Measurements from ENCODE around the gene IGFL4.

Gene IGFL4

GRCh38 chr19:46023311-46023779 is 17.5 kb downstream of the IGFL4 start:
- no peak for TF ChIP-seq CTCF (IDR thresholded peaks at IDR 0.05; ENCODE audit: low read depth, low read length, missing control alignments)
- no peak for DNase-seq (ENCODE audit: low read depth)
- no peak overlapping the region for H3K4me3 ChIP-seq (ENCODE audit: low read depth, low read length)
- in situ Hi-C loops (cut with HindIII; ENCODE audit: low sequenced_read_pairs) = no loop called here

- TF ChIP-seq CTCF (IDR thresholded peaks at IDR 0.05; ENCODE audit: low read depth, low read length, missing control alignments) = no peak
- no peak for DNase-seq (ENCODE audit: low read depth)
- no peak within 1 kb of the TSS for H3K4me3 ChIP-seq (ENCODE audit: low read depth, low read length)
- in situ Hi-C loops (cut with HindIII; ENCODE audit: low sequenced_read_pairs) = no loop called here
Measured at GRCh38 chr19:46022431-46023310, 18.1 kb downstream of the IGFL4 start, which contains the start of gene PGLYRP1. PGLYRP1 (minus strand) TSS chr19:46023053; CDS start chr19:46023021, 32 bp downstream.

GRCh38 chr19:46022061-46022430 is 18.8 kb downstream of the IGFL4 start:
- no peak for TF ChIP-seq CTCF (IDR thresholded peaks at IDR 0.05; ENCODE audit: low read depth, low read length, missing control alignments)
- no peak for DNase-seq (ENCODE audit: low read depth)
- in situ Hi-C loops (cut with HindIII; ENCODE audit: low sequenced_read_pairs) = no loop called here

GRCh38 chr19:46021531-46022041 is 19.2 kb downstream of the IGFL4 start:
- DNase-seq (ENCODE audit: low read depth) = no peak
- in situ Hi-C loops (cut with HindIII; ENCODE audit: low sequenced_read_pairs) = no loop called here
- no peak overlapping the region for H3K4me3 ChIP-seq (ENCODE audit: low read depth, low read length)
- no peak for TF ChIP-seq CTCF (IDR thresholded peaks at IDR 0.05; ENCODE audit: low read depth, low read length, missing control alignments)

More at GRCh38 chr19:46022061-46022430, 18.8 kb downstream of the IGFL4 start:
- no peak overlapping the region for H3K4me3 ChIP-seq (ENCODE audit: low read depth, low read length)

- no peak overlapping the region for H3K4me3 ChIP-seq (ENCODE audit: low read depth, low read length)
- no peak for DNase-seq (ENCODE audit: low read depth)
- in situ Hi-C loops (cut with HindIII; ENCODE audit: low sequenced_read_pairs) = no loop called here
- no peak for TF ChIP-seq CTCF (IDR thresholded peaks at IDR 0.05; ENCODE audit: low read depth, low read length, missing control alignments)
Measured at GRCh38 chr19:46020819-46021125, 20.0 kb downstream of the IGFL4 start.

GRCh38 chr19:46019270-46019669 is 21.5 kb downstream of the IGFL4 start:
- H3K4me3 ChIP-seq (ENCODE audit: low read depth, low read length) = no peak overlapping the region
- in situ Hi-C loops (cut with HindIII; ENCODE audit: low sequenced_read_pairs) = no loop called here
- DNase-seq (ENCODE audit: low read depth) = no peak
- no peak for TF ChIP-seq CTCF (IDR thresholded peaks at IDR 0.05; ENCODE audit: low read depth, low read length, missing control alignments)
